HepG2 (cell line): ENCODE measurements around the gene CACNA2D3. TPM values are rescaled to one million over a fixed set of nuclear protein-coding genes. Genes with fewer than 3 reads are reported as not detected.

Experiments
- ATAC-seq: fragments of 200-7000 bp; cut with Tn5 transposase; 3 replicates; pipeline ENCODE4 v1.9.1; 2020; ENCODE audit warnings: mild to moderate bottlenecking, moderate library complexity
- BruUV-seq: library from RNA; stranded (reverse); fragments of 400-500 nt; replicated peaks from 2 replicates; lab custom pipeline; 2021; lab: Mats Ljungman, UMichigan
- CTCF ChIA-PET: fragments of 300-600 bp; formaldehyde crosslinking; extraction: SDS; loops from one replicate; lab custom pipeline; 2021; ENCODE audit warnings: low total read pairs, inconsistent platforms, low intra/inter-chr PET ratio; lab: Yijun Ruan, JAX
- POLR2A ChIA-PET: fragments of 350-600 bp; sonication (Branson Sonifier 250); formaldehyde crosslinking; loops from one replicate; lab custom pipeline; 2020; ENCODE audit warnings: antibody characterized with exemption, inconsistent platforms; lab: Yijun Ruan, JAX
- DNase-seq: peaks from one replicate; pipeline ENCODE4 v3.0.0-alpha.2; 2015; ENCODE audit warnings: low spot score
- FAIRE-seq: peaks from 3 replicates; lab custom pipeline; 2011; peaks lifted over from hg19 to GRCh38; lab: Jason Lieb, UNC
- H2AFZ ChIP-seq: one replicate; pipeline ENCODE4 v1.6.1; 2011; ENCODE audit warnings: low read length, inconsistent platforms
- H3K27ac ChIP-seq: fragments of 300-600 bp; 3 replicates; pipeline ENCODE4 v1.8.0; 2011; ENCODE audit warnings: mixed run types, mild to moderate bottlenecking, mixed read lengths, low read length, inconsistent platforms; ENCODE audit not compliant: insufficient read depth; ENCODE audit errors: extremely low read length
- H3K27me3 ChIP-seq, 2 experiments: fragments of 200-600 bp in 1 of 2; 2 replicates in 1 of 2; 3 replicates in 1 of 2; pipeline versions ENCODE4 v1.6.0 to v1.8.0; 2011; ENCODE audit warnings: low read length in 2 of 2, mild to moderate bottlenecking in 2 of 2, moderate library complexity in 2 of 2, inconsistent platforms in 1 of 2; ENCODE audit not compliant: insufficient read depth in 2 of 2, control insufficient read depth in 1 of 2
- H3K36me3 ChIP-seq, 2 experiments: fragments of 200-600 bp in 1 of 2; replicated peaks in 1 of 2; 2 replicates in 1 of 2; 3 replicates in 1 of 2; pipeline versions ENCODE4 v1.5.1 to v1.8.0; 2011; ENCODE audit warnings: low read length in 2 of 2, inconsistent platforms in 1 of 2; ENCODE audit not compliant: insufficient read depth in 2 of 2, control insufficient read depth in 1 of 2
- H3K4me1 ChIP-seq: 2 replicates; pipeline ENCODE4 v1.5.1; 2012; ENCODE audit warnings: low read length, inconsistent platforms; ENCODE audit not compliant: insufficient read depth
- H3K4me2 ChIP-seq: 2 replicates; pipeline ENCODE4 v1.6.0; 2011; ENCODE audit warnings: low read depth, low read length, inconsistent platforms
- H3K4me3 ChIP-seq, 3 experiments: fragments of 200-600 bp in 1 of 3; sonication (generic), shearing (Covaris generic) in 1 of 3; replicated peaks in 1 of 3; 2 replicates each; pipeline ENCODE4 v1.5.1; 2011 to 2016; ENCODE audit warnings: low read length in 3 of 3, inconsistent platforms in 2 of 3, low read depth in 2 of 3, mild to moderate bottlenecking in 2 of 3, control low read depth in 1 of 3, mixed read lengths in 1 of 3; ENCODE audit not compliant: insufficient read depth in 1 of 3
- H3K79me2 ChIP-seq: one replicate; pipeline ENCODE4 v1.6.1; 2011; ENCODE audit warnings: low read length, inconsistent platforms; ENCODE audit not compliant: insufficient read depth
- H3K9ac ChIP-seq: 2 replicates; pipeline ENCODE4 v1.6.0; 2011; ENCODE audit warnings: mild to moderate bottlenecking, low read depth, low read length, inconsistent platforms; ENCODE audit not compliant: insufficient read depth
- H3K9me3 ChIP-seq: 2 replicates; pipeline ENCODE4 v1.5.1; 2012; ENCODE audit warnings: mild to moderate bottlenecking, low read length
- H4K20me1 ChIP-seq: 2 replicates; pipeline ENCODE4 v1.6.0; 2011; ENCODE audit warnings: inconsistent platforms, mild to moderate bottlenecking, low read length, moderate library complexity; ENCODE audit not compliant: insufficient read depth
- CREB1 ChIP-seq, 2 experiments: fragments of 450-650 bp in 1 of 2; IDR thresholded peaks; 2 replicates each; pipeline ENCODE4 v1.6.1; 2016 to 2017; ENCODE audit warnings: control low read depth in 1 of 2, mild to moderate bottlenecking in 1 of 2, missing compliant biosample characterization in 1 of 2, missing genetic modification characterization in 1 of 2
- EEA1 ChIP-seq: sonication (generic); formaldehyde crosslinking; IDR thresholded peaks from 2 replicates; pipeline ENCODE4 v1.5.1; 2020; ENCODE audit warnings: mild to moderate bottlenecking, missing genetic modification reagents, borderline replicate concordance
- ETV5 ChIP-seq: IDR thresholded peaks from 2 replicates; pipeline ENCODE4 v1.6.1; 2018; ENCODE audit warnings: missing biosample characterization, missing genetic modification reagents, inconsistent platforms, borderline replicate concordance
- HOXA3 ChIP-seq: sonication (generic); formaldehyde crosslinking; IDR thresholded peaks from 2 replicates; pipeline ENCODE4 v1.5.0; 2020; ENCODE audit warnings: missing genetic modification reagents
- KIAA2018 ChIP-seq: sonication (generic); formaldehyde crosslinking; IDR thresholded peaks from 2 replicates; pipeline ENCODE4 v1.5.0; 2020; ENCODE audit warnings: mild to moderate bottlenecking, missing genetic modification reagents, borderline replicate concordance
- ZNF687 ChIP-seq: sonication (generic); formaldehyde crosslinking; IDR thresholded peaks from 2 replicates; pipeline ENCODE4 v1.5.1; 2020; ENCODE audit warnings: mild to moderate bottlenecking, missing genetic modification reagents, moderate library complexity
- WGBS: methylation state at CpG from one replicate; pipeline ENCODE4 v1.1.6; 2017; ENCODE audit warnings: low lambda C conversion rate; 5-methylcytosine and 5-hydroxymethylcytosine counted together
- in situ Hi-C: cut with HindIII; loops from 2 replicates; pipeline ENCODE4 v1.10.0; 2017; ENCODE audit warnings: low pct_unique_long_range_greater_than_20kb; ENCODE audit not compliant: extremely low pct_ligation_motif_present
- intact Hi-C: fragments of 100-400 bp; cut with micrococcal nuclease; formaldehyde crosslinking; loops from one replicate; pipeline ENCODE4 v1.10.0; 2022; ENCODE audit not compliant: unreplicated experiment
- polyA plus RNA-seq, 8 experiments: library from polyadenylated mRNA; depleted of rRNA in 3 of 8; stranded (reverse) in 7 of 8; unstranded in 1 of 8; fragments of >200 nt; fragmentation: Illumina TruSeq in 4 of 8; extraction: Trizol in 4 of 8; gene quantifications; 2 replicates each; pipeline versions ENCODE4 v1.2.1 to v1.2.3, GENCODE V29; 2011 to 2016; ENCODE audit warnings: low read depth in 4 of 8, missing spikeins in 1 of 8, mixed read lengths in 1 of 8; ENCODE audit not compliant: insufficient read depth in 1 of 8
- total RNA-seq, 5 experiments: library from RNA; depleted of rRNA; stranded (reverse); fragments of >200 nt; fragmentation: Illumina TruSeq; extraction: Trizol; gene quantifications; 2 replicates each; pipeline ENCODE4 v1.2.3, GENCODE V29; 2016; ENCODE audit warnings: low read depth in 1 of 5
- TF ChIP-seq, protein P1 (sequence below): sonication (generic); formaldehyde crosslinking; IDR thresholded peaks from 2 replicates; pipeline ENCODE4; 2020; ENCODE audit warnings: missing genetic modification reagents, mild to moderate bottlenecking, borderline replicate concordance

Gene CACNA2D3
- total and polyA plus RNA-seq, 2 of the 13 experiments (the other 11 are each of a cell fraction or from before 2014, with no cell fraction given) = not detected

GRCh38 chr3:54866251-54866650, 743.9 kb downstream of the CACNA2D3 start:
- H3K27me3 ChIP-seq = peaks cover 1 to 8% of the 10 kb centered on the region in 2 experiments; a peak in 2 of 5 replicates
- CTCF ChIA-PET = no interaction called here
- no peaks in the 10 kb centered on the region for H3K4me1 ChIP-seq
- H4K20me1 ChIP-seq = no peaks in the 10 kb centered on the region
- TF ChIP-seq EEA1 (CRISPR knock-in tag) (no peak), CREB1 (IDR thresholded peaks at IDR 0.05) (no peak), CREB1 (CRISPR knock-in tag; IDR thresholded peaks at IDR 0.05) (no peak), HOXA3 (CRISPR knock-in tag) (no peak), ZNF687 (CRISPR knock-in tag) (no peak), ETV5 (CRISPR knock-in tag) (no peak), KIAA2018 (CRISPR knock-in tag) (no peak)
- TF ChIP-seq, protein P1, sequence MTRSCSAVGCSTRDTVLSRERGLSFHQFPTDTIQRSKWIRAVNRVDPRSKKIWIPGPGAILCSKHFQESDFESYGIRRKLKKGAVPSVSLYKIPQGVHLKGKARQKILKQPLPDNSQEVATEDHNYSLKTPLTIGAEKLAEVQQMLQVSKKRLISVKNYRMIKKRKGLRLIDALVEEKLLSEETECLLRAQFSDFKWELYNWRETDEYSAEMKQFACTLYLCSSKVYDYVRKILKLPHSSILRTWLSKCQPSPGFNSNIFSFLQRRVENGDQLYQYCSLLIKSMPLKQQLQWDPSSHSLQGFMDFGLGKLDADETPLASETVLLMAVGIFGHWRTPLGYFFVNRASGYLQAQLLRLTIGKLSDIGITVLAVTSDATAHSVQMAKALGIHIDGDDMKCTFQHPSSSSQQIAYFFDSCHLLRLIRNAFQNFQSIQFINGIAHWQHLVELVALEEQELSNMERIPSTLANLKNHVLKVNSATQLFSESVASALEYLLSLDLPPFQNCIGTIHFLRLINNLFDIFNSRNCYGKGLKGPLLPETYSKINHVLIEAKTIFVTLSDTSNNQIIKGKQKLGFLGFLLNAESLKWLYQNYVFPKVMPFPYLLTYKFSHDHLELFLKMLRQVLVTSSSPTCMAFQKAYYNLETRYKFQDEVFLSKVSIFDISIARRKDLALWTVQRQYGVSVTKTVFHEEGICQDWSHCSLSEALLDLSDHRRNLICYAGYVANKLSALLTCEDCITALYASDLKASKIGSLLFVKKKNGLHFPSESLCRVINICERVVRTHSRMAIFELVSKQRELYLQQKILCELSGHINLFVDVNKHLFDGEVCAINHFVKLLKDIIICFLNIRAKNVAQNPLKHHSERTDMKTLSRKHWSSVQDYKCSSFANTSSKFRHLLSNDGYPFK (CRISPR knock-in tag) = no peak
- TF ChIP-seq, all 625 proteins: peak for 0
- FAIRE-seq (no peak), DNase-seq (no peak), ATAC-seq (no peak)
- 23% methylated on average over 1 of the region's 4 CpGs for WGBS
- Histone ChIP-seq H3K79me2 (no peaks in the 10 kb centered on the region), H2AFZ (no peak overlapping the region), H3K36me3 (no peaks in the 10 kb centered on the region), H3K4me3 (no peak overlapping the region), H3K9ac (no peak overlapping the region), H3K9me3 (no peaks in the 10 kb centered on the region), H3K4me2 (no peak overlapping the region), H3K27ac (no peak overlapping the region)
- intact Hi-C loops = no loop called here
- POLR2A ChIA-PET = no interaction called here
- no TSS peak for BruUV-seq
- in situ Hi-C loops = loop anchor here (25.0 kb wide), 3 partner anchors 871 to 1396 kb away; no protein-coding TSS in a partner anchor
